Stimulated activated naive CD8-positive, alpha-beta T cell treated with anti-CD3 and anti-CD28 coated beads, Interleukin-15, Interleukin-2, amounts not matched to agents 100 ng/mL and 50 ng/mL, for 24 hours (primary cell): ENCODE data around the gene NUB1.

Experiments
- H3K27ac Mint-ChIP-seq: one replicate; pipeline ENCODE4 v1.8.0; 2021; ENCODE audit warnings: mild to moderate bottlenecking, mixed read lengths
- H3K27me3 Mint-ChIP-seq: one replicate; pipeline ENCODE4 v1.8.0; 2021; ENCODE audit warnings: mixed read lengths
- H3K36me3 Mint-ChIP-seq: one replicate; pipeline ENCODE4 v1.8.0; 2021; ENCODE audit warnings: low read depth, mixed read lengths
- H3K4me1 Mint-ChIP-seq: one replicate; pipeline ENCODE4 v1.8.0; 2021; ENCODE audit warnings: low read depth, mixed read lengths
- H3K4me3 Mint-ChIP-seq: one replicate; pipeline ENCODE4 v1.8.0; 2021; ENCODE audit warnings: mild to moderate bottlenecking, mixed read lengths
- H3K9me3 Mint-ChIP-seq: one replicate; pipeline ENCODE4 v1.8.0; 2021; ENCODE audit warnings: mixed read lengths

NUB1 gene

DNA sequence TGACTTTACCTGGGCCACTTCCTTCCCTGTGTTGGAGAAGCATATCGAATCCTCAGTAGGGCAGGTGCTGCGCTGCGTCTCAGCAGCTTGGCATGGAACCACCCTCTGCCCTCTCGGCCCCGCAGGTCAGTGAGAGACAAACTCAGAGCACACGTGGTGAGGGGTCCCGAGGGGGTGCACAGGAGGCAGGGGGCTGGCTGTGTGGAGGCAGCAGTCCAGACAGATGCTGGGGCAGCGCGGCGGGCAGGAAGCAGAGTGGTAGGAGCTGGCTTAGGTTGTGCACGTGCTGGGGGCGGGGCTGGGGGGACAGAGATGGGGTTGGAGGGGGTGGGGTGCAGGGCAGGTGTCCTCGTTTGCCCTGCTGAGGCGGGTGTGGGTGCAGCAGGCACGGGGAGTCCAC is 33.1 kb downstream of the NUB1 start:
- H3K27ac Mint-ChIP-seq = no peak overlapping the region
- no peaks in the 10 kb centered on the region for H3K27me3 Mint-ChIP-seq
- no peaks in the 10 kb centered on the region for H3K9me3 Mint-ChIP-seq
- no peak overlapping the region for H3K4me3 Mint-ChIP-seq
- peaks cover 27% of the 10 kb centered on the region for H3K36me3 Mint-ChIP-seq
- no peaks in the 10 kb centered on the region for H3K4me1 Mint-ChIP-seq

GRCh38 chr7:151375530-151376217 is 34.1 kb downstream of the NUB1 start:
- Mint-ChIP-seq H3K27ac (peak overlapping the region; percentile 45), H3K36me3 (peaks cover 27% of the 10 kb centered on the region)

GRCh38 chr7:151376218-151376902 is 34.7 kb downstream of the NUB1 start:
- H3K36me3 Mint-ChIP-seq = peaks cover 27% of the 10 kb centered on the region
- H3K4me3 Mint-ChIP-seq = no peak overlapping the region
- no peak overlapping the region for H3K27ac Mint-ChIP-seq
- no peaks in the 10 kb centered on the region for H3K27me3 Mint-ChIP-seq
- H3K4me1 Mint-ChIP-seq = peaks cover 4% of the 10 kb centered on the region
- H3K9me3 Mint-ChIP-seq = no peaks in the 10 kb centered on the region

More at GRCh38 chr7:151375530-151376217, 34.1 kb downstream of the NUB1 start:
- Mint-ChIP-seq H3K27me3 (no peaks in the 10 kb centered on the region), H3K9me3 (no peaks in the 10 kb centered on the region), H3K4me1 (peaks cover under 1% of the 10 kb centered on the region), H3K4me3 (no peak overlapping the region)

DNA sequence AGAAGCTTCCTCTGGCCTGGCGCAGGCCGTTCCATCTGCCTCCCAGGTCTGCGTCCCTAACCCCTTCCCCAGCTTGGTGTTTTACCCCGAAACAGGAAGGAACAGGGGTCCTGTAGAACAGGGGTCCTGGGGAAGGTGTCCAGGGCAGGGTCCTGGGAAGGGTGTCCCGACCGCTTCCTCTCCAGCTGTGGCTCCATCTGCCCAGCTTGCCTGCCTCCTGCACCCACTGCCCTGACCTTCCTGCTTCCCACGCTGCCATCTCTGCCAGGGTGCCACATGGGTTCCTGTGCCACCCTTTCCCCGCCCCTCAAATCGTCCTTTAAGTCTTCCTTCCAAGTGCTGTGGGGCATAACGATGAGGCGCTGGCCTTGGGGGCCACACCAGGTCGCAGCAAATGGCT is 35.8 kb downstream of the NUB1 start:
- peaks cover 8% of the 10 kb centered on the region for H3K4me1 Mint-ChIP-seq
- H3K9me3 Mint-ChIP-seq = no peaks in the 10 kb centered on the region
- H3K27ac Mint-ChIP-seq = no peak overlapping the region
- H3K4me3 Mint-ChIP-seq = no peak overlapping the region
- H3K27me3 Mint-ChIP-seq = peaks cover 3% of the 10 kb centered on the region
- peaks cover 23% of the 10 kb centered on the region for H3K36me3 Mint-ChIP-seq

DNA sequence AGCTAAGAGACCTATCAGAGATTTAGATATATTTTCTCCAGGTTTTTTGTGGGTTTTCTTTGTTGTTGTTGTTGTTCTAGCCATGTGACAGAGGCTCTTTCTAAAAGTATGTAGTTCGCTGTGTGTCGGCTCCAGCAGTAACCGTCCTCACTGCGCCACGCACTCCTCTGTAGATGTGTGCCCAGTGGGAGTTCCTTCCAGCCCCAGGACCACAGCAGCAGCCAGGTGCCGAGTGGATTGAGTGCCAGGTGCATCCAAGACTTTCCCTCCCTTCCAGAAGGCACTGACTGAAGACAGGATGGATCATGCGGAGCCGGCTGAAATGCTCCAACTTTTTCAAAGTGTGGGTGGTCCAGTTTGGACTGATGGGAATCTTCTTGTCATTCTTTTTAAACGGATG is 36.4 kb downstream of the NUB1 start:
- peaks cover 7% of the 10 kb centered on the region for H3K27me3 Mint-ChIP-seq
- H3K36me3 Mint-ChIP-seq = peaks cover 17% of the 10 kb centered on the region
- no peak overlapping the region for H3K27ac Mint-ChIP-seq
- H3K9me3 Mint-ChIP-seq = no peaks in the 10 kb centered on the region
- H3K4me3 Mint-ChIP-seq = no peak overlapping the region
- H3K4me1 Mint-ChIP-seq = peaks cover 11% of the 10 kb centered on the region

DNA sequence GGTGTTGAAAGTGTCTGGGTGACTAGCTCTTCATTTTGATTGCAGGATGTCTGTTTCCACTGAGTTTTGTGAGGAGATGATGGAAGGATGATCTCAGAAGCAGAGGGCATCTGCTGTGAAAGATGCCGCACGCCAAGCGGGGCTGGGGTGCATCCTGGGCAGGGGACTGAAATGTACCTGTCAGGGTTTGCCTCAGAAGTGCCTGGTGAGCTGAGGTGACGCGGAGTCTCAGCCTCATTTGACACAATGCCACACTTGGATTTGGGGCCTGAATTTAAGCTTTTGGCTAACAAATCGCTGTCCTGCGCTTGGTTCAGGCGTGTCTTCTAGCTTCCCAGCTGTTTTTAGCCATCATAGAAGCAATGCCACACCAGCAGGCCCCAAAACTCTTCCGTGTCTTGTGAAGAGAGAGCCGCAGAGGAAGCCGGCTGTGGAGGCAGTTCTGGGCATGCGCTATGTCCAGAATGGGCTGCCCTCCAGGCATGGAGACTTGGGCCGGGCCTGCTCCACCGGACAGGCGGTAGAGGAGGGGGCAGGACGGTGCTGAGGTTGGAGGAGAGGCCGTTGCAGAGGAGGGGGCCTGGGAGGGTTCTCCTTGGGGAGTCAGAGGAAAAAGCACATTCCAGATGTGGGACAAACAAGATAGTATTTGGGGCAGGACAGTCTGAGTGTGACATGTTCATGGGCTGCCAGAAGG is 37.0 kb downstream of the NUB1 start:
- Mint-ChIP-seq H3K4me1 (peaks cover 11% of the 10 kb centered on the region), H3K27me3 (peaks cover 7% of the 10 kb centered on the region), H3K4me3 (no peak overlapping the region), H3K9me3 (no peaks in the 10 kb centered on the region), H3K36me3 (peaks cover 16% of the 10 kb centered on the region), H3K27ac (no peak overlapping the region)

DNA sequence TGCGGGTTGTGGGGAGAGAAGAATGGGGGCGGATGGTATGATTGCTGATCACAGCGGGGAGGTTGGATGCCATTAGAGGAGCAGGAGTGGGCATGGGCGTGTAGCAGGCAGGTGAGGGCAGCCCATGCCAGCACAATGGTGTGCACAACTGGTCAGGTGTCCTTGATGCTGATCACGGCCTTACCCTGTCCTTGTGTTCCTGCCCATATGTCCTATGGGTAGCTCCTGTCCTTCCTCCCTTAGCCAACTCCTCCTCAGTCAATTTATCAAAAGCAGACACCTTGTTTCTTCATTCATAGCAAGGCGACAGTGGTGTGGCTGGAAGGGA is 37.5 kb downstream of the NUB1 start:
- H3K27ac Mint-ChIP-seq = no peak overlapping the region
- H3K27me3 Mint-ChIP-seq = peaks cover 11% of the 10 kb centered on the region
- H3K4me1 Mint-ChIP-seq = peaks cover 11% of the 10 kb centered on the region
- H3K36me3 Mint-ChIP-seq = peaks cover 16% of the 10 kb centered on the region
- H3K4me3 Mint-ChIP-seq = no peak overlapping the region
- no peaks in the 10 kb centered on the region for H3K9me3 Mint-ChIP-seq

GRCh38 chr7:151379534-151380198 is 38.1 kb downstream of the NUB1 start:
- Mint-ChIP-seq H3K27me3 (peaks cover 16% of the 10 kb centered on the region), H3K27ac (no peak overlapping the region), H3K4me3 (no peak overlapping the region), H3K9me3 (no peaks in the 10 kb centered on the region), H3K36me3 (peaks cover 16% of the 10 kb centered on the region), H3K4me1 (peaks cover 11% of the 10 kb centered on the region)

DNA sequence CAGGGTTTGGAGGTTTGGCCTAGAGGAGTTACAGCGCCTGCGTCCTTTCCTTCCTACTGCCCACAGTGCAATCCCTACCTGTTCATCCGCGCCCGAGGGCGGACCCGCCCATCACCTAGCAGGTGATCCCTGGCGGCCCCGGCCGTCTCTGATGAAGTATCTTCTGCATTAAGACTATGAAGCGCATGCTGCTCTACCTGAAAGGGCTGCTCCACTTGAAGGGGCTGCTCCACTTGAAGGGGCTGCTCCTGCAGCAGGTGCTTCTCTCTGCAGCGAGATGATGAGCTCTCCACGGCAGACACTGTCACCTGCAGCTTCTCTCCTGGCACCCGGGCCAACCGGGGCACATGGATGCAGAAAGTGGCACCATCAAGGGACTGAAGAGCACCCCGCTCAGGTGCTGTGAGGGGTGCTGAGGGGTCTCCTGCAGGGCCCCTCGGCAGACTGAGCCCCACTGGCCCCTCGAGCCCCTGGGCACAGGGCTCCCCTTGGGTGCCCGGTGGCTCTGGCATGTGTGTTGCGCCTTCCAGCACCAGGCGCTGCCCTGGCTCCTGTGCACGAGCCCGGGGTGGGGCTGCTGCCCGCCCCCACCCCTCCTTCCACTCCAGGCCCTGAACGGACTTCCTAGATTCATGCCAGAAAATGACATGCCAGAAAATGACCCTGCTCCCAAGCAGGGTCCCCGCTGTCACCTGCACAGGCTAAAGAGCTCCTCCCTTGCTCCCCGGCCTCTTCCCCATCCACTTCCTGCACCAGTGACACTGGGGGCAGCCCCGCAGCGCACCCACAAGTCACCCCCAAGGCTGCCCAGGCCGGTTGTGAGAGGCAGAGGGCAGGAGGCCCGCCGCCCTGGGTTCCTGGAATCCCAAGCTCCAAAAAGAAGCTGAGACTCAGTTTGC is 38.8 kb downstream of the NUB1 start:
- H3K9me3 Mint-ChIP-seq = no peaks in the 10 kb centered on the region
- peak overlapping the region; percentile 43 for H3K4me3 Mint-ChIP-seq
- H3K27ac Mint-ChIP-seq = no peak overlapping the region
- H3K4me1 Mint-ChIP-seq = peaks cover 11% of the 10 kb centered on the region
- H3K27me3 Mint-ChIP-seq = peaks cover 19% of the 10 kb centered on the region
- peaks cover 12% of the 10 kb centered on the region for H3K36me3 Mint-ChIP-seq

GRCh38 chr7:151381098-151381347 is 39.4 kb downstream of the NUB1 start:
- Mint-ChIP-seq H3K9me3 (no peaks in the 10 kb centered on the region), H3K4me1 (peaks cover 11% of the 10 kb centered on the region), H3K4me3 (peak overlapping the region; percentile 43), H3K27me3 (peaks cover 19% of the 10 kb centered on the region), H3K27ac (no peak overlapping the region), H3K36me3 (peaks cover 7% of the 10 kb centered on the region)

DNA sequence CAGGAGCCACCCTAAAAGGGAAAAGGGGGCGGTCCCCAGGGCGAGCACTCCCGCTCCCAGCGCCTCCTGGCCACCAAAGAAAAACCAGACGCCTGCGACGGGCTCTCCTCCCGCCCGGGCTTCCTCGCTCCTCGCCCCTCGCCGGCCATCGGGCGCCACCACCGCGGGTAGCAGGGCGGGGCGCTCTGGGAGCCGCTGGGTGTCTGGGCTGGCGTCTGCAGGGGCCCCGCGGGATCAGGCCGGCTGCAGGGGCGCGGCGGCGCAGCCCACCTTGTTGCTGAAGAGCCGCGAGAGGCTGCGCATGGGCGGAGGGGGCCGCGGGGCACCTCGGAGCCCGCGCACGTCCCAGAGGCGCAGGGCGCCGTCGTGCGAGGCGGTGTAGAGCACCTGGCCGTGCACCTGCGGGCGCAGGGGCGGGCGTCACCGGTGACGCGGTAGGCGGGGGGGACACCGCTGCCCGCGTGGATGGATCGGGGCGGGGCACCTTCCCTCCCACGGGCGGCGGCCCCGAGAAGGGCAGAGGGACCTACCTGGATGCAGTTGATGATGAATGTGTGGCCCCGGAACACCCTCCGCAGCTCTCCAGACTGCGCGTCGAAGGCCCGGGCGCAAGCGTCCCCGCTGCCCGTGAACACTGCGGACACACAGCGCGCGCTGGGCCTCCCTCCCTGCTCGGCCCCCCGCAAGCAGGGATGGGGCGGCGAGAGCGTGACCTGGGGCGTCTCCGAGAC is 39.9 kb downstream of the NUB1 start:
- peaks cover 11% of the 10 kb centered on the region for H3K4me1 Mint-ChIP-seq
- H3K9me3 Mint-ChIP-seq = no peaks in the 10 kb centered on the region
- H3K36me3 Mint-ChIP-seq = peaks cover 7% of the 10 kb centered on the region
- H3K4me3 Mint-ChIP-seq = no peak overlapping the region
- H3K27me3 Mint-ChIP-seq = peaks cover 19% of the 10 kb centered on the region
- H3K27ac Mint-ChIP-seq = no peak overlapping the region

GRCh38 chr7:151382079-151382885 is 40.7 kb downstream of the NUB1 start:
- Mint-ChIP-seq H3K36me3 (peaks cover 7% of the 10 kb centered on the region), H3K27ac (no peak overlapping the region), H3K4me1 (peaks cover 11% of the 10 kb centered on the region), H3K4me3 (peak overlapping the region; percentile 54), H3K9me3 (no peaks in the 10 kb centered on the region), H3K27me3 (peaks cover 19% of the 10 kb centered on the region)

DNA sequence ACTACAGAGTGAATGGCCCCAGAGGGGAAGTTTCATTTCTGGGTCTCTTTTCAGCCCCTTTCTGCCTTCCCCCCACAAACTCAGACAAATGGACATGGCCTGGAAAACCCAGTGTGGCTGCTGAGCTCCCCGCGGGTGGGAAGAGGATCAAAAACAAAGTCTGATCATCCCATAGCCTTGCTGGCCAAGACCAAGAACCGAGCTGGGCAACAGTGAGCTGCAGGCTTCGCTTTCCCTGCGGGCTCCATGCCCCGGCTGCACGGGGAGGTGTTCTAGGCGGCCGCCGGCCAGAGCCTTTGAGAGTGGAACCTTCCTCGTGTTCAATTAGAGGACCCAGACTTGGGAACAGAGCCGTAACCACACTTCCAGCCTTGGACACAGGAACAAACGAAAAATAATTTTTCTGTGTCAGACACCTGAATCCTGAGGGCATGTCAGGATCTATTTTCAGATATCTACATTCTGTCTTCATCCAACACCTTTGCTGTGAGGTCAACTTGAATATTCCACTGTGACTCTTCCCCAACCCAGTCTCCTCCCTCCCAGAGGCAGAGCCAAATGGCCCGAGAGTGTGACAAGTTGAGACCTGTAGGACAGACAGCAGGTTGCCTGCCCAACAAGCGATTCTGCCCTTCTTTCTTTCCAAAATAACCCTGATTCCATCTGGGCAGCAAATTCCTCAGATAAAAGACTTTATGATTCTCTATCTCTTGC is 42.2 kb downstream of the NUB1 start:
- Mint-ChIP-seq H3K9me3 (no peaks in the 10 kb centered on the region), H3K4me3 (no peak overlapping the region), H3K36me3 (no peaks in the 10 kb centered on the region), H3K27ac (no peak overlapping the region), H3K27me3 (peaks cover 19% of the 10 kb centered on the region), H3K4me1 (peaks cover 11% of the 10 kb centered on the region)
